Measurements from ENCODE around the gene OR4C3. TPM values are rescaled to one million over a fixed set of nuclear protein-coding genes. Genes with fewer than 3 reads are reported as not detected.
"Not testable (repeated sequence)": the region's sequence is repeated elsewhere in the genome, so short reads cannot be mapped to it uniquely, and the experiment has no call there.

OR4C3 gene
- total and polyA plus RNA-seq, 8 donors: not detected

DNA sequence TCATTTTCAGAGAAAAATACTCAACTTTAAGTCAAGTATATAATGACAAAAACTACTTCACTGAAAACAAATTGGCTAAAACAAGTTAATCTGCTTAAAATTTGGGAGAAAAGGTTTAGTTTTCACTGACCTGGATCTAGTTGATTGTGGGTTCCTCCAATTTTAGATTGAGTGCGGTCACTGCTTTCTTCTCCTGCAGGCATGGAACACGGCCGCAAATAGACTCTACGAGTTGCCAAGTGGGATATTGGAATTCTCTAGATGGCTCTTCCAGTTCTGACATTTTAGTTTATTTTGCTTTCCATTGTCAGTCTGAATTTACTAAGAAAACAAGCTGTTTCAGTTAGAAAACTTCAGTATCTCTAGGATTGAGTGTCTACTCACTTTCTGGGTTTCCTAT, 29.3 kb downstream of the OR4C3 start:
- Histone ChIP-seq H3K4me3 (no peak overlapping the region), H3K27ac (no peak overlapping the region), H3K9me3 (peaks cover 0 to 21% of the 10 kb centered on the region in 2 donors), H3K36me3 (no peaks in the 10 kb centered on the region), H3K4me1 (no peaks in the 10 kb centered on the region), H3K27me3 (no peaks in the 10 kb centered on the region)
- TF ChIP-seq, protein P1, sequence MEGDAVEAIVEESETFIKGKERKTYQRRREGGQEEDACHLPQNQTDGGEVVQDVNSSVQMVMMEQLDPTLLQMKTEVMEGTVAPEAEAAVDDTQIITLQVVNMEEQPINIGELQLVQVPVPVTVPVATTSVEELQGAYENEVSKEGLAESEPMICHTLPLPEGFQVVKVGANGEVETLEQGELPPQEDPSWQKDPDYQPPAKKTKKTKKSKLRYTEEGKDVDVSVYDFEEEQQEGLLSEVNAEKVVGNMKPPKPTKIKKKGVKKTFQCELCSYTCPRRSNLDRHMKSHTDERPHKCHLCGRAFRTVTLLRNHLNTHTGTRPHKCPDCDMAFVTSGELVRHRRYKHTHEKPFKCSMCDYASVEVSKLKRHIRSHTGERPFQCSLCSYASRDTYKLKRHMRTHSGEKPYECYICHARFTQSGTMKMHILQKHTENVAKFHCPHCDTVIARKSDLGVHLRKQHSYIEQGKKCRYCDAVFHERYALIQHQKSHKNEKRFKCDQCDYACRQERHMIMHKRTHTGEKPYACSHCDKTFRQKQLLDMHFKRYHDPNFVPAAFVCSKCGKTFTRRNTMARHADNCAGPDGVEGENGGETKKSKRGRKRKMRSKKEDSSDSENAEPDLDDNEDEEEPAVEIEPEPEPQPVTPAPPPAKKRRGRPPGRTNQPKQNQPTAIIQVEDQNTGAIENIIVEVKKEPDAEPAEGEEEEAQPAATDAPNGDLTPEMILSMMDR (IDR thresholded peaks at IDR 0.05): no peak
- DNase-seq: no peak
- intact Hi-C loops (cut with DNase I): no loop called here
- ATAC-seq: no peak

DNA sequence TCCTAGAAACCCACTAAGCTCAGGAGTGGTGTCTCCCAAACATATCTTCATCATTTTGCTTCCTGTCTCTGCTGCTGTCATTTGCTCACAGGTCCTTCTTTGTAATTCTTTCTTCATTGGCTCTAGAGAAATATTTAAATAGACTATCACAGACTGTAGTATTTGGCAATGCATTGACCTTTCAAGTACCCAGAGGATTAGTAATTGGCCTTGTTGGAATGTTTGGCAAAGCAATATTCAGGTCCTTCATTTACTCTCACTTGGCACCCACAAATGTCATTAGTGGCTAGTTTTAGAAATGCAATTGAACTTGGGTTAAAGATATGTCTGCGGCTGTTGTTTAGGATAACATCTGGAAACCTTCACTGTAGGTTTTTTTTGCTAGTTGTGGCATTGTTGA, 30.0 kb downstream of the OR4C3 start:
- Histone ChIP-seq H3K27ac (no peak overlapping the region), H3K4me1 (no peaks in the 10 kb centered on the region), H3K27me3 (no peaks in the 10 kb centered on the region), H3K36me3 (no peaks in the 10 kb centered on the region), H3K9me3 (peaks cover 0 to 23% of the 10 kb centered on the region in 2 donors), H3K4me3 (no peak overlapping the region)
- TF ChIP-seq, protein P1 (IDR thresholded peaks at IDR 0.05): no peak
- DNase-seq: no peak
- intact Hi-C loops (cut with DNase I): no loop called here
- peak; percentile 40 for ATAC-seq

DNA sequence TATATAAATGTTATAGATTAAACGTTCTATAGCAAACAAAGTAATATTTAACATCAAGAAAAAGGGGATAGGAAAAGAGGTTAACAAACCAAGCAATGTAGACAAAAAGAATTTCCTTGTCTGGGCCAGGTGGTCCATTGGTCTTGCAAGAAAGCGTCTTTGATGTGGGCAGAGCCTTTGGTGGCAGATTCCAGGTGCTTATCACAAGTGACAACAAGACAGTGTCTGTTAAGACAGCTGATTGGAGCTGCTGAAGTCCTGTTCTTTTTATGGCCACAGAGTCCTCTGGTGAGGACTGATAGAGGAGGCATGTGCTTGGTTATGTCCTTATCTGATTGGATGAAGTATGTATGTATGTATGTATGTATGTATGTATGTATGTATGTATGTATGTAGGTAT, 36.6 kb downstream of the OR4C3 start:
- intact Hi-C loops (cut with DNase I); H3K4me1 ChIP-seq; H3K27me3 ChIP-seq; H3K4me3 ChIP-seq; H3K27ac ChIP-seq; H3K36me3 ChIP-seq; ATAC-seq; DNase-seq: not testable (repeated sequence)
- peaks cover 0 to 15% of the 10 kb centered on the region in 2 donors for H3K9me3 ChIP-seq

DNA sequence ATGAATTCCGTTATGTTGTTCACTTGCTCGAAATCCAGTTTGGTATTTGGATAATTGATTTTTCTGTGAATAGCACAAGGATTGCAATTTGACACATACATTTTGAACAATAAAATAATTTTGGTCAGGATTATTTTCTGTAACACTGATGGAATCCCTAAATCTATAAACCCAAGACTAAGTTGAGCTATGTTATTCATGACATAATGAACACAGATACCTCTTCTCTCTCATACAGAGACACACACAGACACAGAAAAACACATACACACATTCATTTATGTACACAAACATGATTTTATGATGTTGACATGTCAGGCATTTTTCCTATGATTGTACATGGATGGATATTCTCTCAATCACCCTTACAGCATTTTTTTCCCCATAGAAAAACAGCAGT, 41.6 kb downstream of the OR4C3 start, which contains the start of gene OR4C5:
OR4C5 (minus strand) TSS at position 101 of the 400 bp plus-strand sequence; CDS start at position 101, 0 bp downstream.
- intact Hi-C loops (cut with DNase I): no loop called here
- TF ChIP-seq, protein P1 (IDR thresholded peaks at IDR 0.05): no peak
- H3K9me3 ChIP-seq: peaks cover 0 to 2% of the 10 kb centered on the region in 2 donors
- DNase-seq (no peak), ATAC-seq (no peak)
- H3K27me3 ChIP-seq: no peaks in the 10 kb centered on the region
- H3K4me1 ChIP-seq: no peaks in the 10 kb centered on the region
- H3K27ac ChIP-seq: no peak within 1 kb of the TSS
- no peaks in the 10 kb centered on the region for H3K36me3 ChIP-seq
- no peak within 1 kb of the TSS for H3K4me3 ChIP-seq

Other genes starting within 250 kb of the OR4C3 start
- gene OR4B1, start 108.1 kb upstream of the OR4C3 start, total RNA-seq: not detected
- not detected for gene OR4B1, start 108.1 kb upstream of the OR4C3 start, polyA plus RNA-seq (ENCODE audit: insufficient read length in 6 of 6)
- gene OR4X2, start 79.8 kb upstream of the OR4C3 start, total RNA-seq: not detected
- gene OR4X2, start 79.8 kb upstream of the OR4C3 start, polyA plus RNA-seq (ENCODE audit: insufficient read length in 6 of 6): not detected
- gene OR4X1, start 61.1 kb upstream of the OR4C3 start, total RNA-seq: not detected
- gene OR4X1, start 61.1 kb upstream of the OR4C3 start, polyA plus RNA-seq (ENCODE audit: insufficient read length in 6 of 6): not detected
- not detected for gene OR4S1, start 18.7 kb upstream of the OR4C3 start, total RNA-seq
- not detected for gene OR4S1, start 18.7 kb upstream of the OR4C3 start, polyA plus RNA-seq (ENCODE audit: insufficient read length in 6 of 6)
- gene OR4C5, start 41.5 kb downstream of the OR4C3 start, total RNA-seq: not detected
- gene OR4C5, start 41.5 kb downstream of the OR4C3 start, polyA plus RNA-seq (ENCODE audit: insufficient read length in 6 of 6): not detected
- not detected for gene OR4A47, start 163.9 kb downstream of the OR4C3 start, total RNA-seq
- gene OR4A47, start 163.9 kb downstream of the OR4C3 start, polyA plus RNA-seq (ENCODE audit: insufficient read length in 6 of 6): not detected